Neural crest cell (in vitro differentiated cells): Measurements from ENCODE around the gene USE1. TPM values are rescaled to one million over a fixed set of nuclear protein-coding genes. Genes with fewer than 3 reads are reported as not detected.
A peak's percentile ranks its signal among the peaks of the same experiment; 100 is the strongest.

Source experiments
- DNase-seq: peaks from one replicate; pipeline ENCODE4 v3.0.0; 2021; ENCODE audit warnings: low read depth, mixed read lengths, low spot score
- H3K27ac Mint-ChIP-seq: one replicate; pipeline ENCODE4 v1.8.0; 2021; ENCODE audit warnings: mild to moderate bottlenecking, mixed read lengths; ENCODE audit not compliant: unreplicated experiment
- H3K27me3 Mint-ChIP-seq: 2 replicates; pipeline ENCODE4 v1.8.0; 2021; ENCODE audit warnings: low read depth, mild to moderate bottlenecking, mixed read lengths
- H3K36me3 Mint-ChIP-seq: 2 replicates; pipeline ENCODE4 v1.8.0; 2021; ENCODE audit warnings: low read depth, mild to moderate bottlenecking, mixed read lengths
- H3K4me1 Mint-ChIP-seq: 2 replicates; pipeline ENCODE4 v1.8.0; 2021; ENCODE audit warnings: mixed read lengths
- H3K4me3 Mint-ChIP-seq: one replicate; pipeline ENCODE4 v1.8.0; 2021; ENCODE audit warnings: mild to moderate bottlenecking, mixed read lengths
- H3K9me3 Mint-ChIP-seq: 2 replicates; pipeline ENCODE4 v1.8.0; 2021; ENCODE audit warnings: mixed read lengths
- total RNA-seq: library from RNA; stranded (reverse); gene quantifications from 2 replicates; pipeline ENCODE4 v1.2.1, GENCODE V29; 2021
- TF ChIP-seq, protein P1 (sequence below): fragments of 200-600 bp; sonication (generic); conservative IDR thresholded peaks from 2 replicates; pipeline ENCODE4 v1.5.0; 2021; ENCODE audit warnings: antibody characterized with exemption, mild to moderate bottlenecking

The USE1 gene
- total RNA-seq, 1 donor from 2014 or later = 15.7 TPM

DNA sequence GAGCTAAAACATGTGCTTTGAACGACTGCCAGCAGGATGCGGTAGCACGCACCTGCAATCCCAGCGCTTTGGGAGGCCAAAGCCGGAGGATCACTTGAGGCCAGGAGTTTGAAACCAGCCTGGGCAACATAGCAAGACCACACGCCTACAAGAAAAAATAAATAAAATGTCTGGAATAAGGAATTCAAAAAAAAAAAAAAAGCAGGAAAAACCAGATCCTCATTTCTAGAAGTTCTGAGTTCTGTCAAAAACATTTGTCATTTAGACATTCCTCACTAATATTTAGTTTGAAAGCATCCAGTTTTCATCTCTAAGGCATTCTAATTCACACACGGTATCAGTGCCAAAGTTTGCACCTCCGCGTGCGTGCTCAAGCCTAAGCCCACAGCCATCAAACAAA, 36.9 kb upstream of the USE1 start:
- Mint-ChIP-seq H3K4me3 (no peak overlapping the region), H3K9me3 (no peaks in the 10 kb centered on the region), H3K27me3 (no peaks in the 10 kb centered on the region), H3K4me1 (no peaks in the 10 kb centered on the region), H3K36me3 (no peaks in the 10 kb centered on the region), H3K27ac (no peak overlapping the region)
- no peak for DNase-seq
- TF ChIP-seq, protein P1, sequence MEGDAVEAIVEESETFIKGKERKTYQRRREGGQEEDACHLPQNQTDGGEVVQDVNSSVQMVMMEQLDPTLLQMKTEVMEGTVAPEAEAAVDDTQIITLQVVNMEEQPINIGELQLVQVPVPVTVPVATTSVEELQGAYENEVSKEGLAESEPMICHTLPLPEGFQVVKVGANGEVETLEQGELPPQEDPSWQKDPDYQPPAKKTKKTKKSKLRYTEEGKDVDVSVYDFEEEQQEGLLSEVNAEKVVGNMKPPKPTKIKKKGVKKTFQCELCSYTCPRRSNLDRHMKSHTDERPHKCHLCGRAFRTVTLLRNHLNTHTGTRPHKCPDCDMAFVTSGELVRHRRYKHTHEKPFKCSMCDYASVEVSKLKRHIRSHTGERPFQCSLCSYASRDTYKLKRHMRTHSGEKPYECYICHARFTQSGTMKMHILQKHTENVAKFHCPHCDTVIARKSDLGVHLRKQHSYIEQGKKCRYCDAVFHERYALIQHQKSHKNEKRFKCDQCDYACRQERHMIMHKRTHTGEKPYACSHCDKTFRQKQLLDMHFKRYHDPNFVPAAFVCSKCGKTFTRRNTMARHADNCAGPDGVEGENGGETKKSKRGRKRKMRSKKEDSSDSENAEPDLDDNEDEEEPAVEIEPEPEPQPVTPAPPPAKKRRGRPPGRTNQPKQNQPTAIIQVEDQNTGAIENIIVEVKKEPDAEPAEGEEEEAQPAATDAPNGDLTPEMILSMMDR = no peak

DNA sequence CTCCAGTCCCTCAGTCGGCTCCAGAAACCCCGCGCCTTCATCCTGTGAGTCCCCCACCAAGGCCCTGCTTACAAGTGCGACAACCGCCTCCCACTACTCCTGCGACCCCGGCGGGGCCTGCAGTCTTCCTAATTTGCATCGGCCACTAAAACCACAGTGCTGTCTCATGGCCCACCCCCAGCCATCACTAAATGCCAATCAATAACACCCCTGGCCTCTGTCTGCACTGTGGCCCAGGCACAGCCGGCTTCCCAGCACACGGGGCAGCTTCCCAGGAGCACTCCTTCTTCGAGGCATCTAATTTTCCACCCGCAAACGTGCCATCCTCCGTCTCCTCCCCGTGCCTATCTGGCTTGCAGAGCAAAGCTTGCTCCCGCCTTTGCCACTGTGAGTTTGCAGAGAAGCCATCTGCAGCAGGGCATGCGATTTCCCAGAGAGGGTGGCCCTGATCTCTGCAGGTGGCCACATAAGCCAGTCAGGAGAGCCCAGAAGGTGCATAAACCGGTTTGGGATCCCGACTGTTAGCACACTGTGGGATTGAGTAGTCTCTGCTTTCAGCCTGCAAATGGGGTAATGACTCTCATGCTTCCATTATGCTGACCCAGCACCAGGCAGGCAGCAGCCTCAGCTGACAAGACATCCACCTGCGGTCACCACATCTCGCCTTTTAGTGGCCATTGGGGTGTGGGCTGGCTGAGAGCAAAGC, 34.0 kb upstream of the USE1 start:
- no peak for DNase-seq
- H3K9me3 Mint-ChIP-seq = no peaks in the 10 kb centered on the region
- TF ChIP-seq, protein P1 = no peak
- no peaks in the 10 kb centered on the region for H3K4me1 Mint-ChIP-seq
- no peak overlapping the region for H3K4me3 Mint-ChIP-seq
- H3K27me3 Mint-ChIP-seq = no peaks in the 10 kb centered on the region
- peaks cover 3% of the 10 kb centered on the region for H3K36me3 Mint-ChIP-seq
- no peak overlapping the region for H3K27ac Mint-ChIP-seq

DNA sequence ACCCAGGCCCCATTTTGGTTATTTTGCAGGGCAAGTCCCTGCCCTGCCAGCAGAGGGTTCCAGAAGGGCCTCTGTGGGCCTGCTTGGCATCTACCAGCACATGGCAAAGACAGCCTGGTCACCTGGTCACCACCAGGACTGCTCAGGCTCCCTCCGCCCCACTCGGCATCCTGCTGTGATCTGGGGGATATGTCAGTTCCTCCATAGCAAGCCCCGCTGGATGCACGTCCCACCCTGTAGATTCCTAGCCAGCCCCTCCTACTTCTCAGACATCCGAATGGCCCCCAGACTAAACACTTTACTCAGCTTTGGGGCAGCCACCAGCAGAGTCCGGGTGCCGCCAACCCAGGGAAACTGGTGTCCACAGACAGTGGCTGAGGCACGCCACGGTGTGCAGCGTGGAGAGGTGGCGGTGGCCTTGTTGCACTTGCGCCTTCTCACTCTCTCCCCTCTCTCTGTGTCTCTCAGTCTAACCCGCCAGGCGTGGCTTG, 31.8 kb upstream of the USE1 start:
- TF ChIP-seq, protein P1 = no peak
- Mint-ChIP-seq H3K36me3 (peaks cover 3% of the 10 kb centered on the region), H3K27me3 (no peaks in the 10 kb centered on the region), H3K9me3 (no peaks in the 10 kb centered on the region), H3K4me1 (no peaks in the 10 kb centered on the region), H3K27ac (no peak overlapping the region), H3K4me3 (no peak overlapping the region)
- DNase-seq = no peak

DNA sequence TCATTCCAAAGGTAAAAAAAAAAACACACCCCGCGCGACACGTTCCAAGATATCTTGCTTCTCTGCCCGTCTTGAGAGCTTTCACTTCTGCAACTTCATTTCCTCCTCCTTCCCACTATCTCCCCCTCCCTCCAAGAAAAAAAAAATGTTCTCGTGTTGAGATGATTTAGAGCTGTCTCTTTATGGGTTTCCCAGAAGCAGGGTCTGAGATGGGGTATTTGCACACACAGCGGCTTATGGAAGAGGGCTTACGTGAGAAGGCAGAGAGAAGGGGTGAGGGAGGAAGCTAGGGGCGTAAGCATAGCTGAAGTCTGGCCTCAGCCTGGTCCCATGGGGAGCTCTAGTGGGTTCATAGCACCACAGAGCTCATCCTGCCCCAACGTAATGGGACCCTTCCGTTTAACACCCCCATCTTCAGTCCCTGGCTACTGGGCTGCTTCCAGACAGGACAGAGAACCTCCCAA, 31.3 kb upstream of the USE1 start:
- TF ChIP-seq, protein P1 = no peak
- Mint-ChIP-seq H3K36me3 (peaks cover 3% of the 10 kb centered on the region), H3K27ac (peak overlapping the region; percentile 57)

DNA sequence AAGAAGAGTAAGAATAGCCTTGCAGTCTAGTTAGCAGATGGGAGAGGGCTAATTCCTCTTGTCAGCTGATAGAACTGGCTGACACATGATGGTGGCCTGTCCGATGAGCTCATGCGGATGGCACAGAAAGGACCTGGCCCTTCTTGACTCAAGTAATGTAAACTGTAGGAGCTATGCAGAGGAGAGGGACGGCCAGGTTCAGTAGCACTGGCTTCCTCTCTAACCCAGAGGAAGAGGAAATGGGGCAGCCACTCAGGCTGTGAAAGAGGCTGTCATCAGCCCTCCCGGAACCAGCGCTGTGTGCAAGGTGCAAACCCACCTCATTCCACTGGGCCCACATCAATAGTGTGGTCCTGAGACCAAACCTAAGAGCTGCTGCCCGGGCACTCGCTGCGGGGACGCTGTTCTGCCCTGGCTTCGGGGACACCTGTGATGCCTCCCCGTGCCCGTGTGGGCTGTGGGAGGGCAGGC, 30.8 kb upstream of the USE1 start:
- TF ChIP-seq, protein P1 = no peak
- DNase-seq = no peak
- Mint-ChIP-seq H3K9me3 (no peaks in the 10 kb centered on the region), H3K4me3 (no peak overlapping the region), H3K36me3 (peaks cover 3% of the 10 kb centered on the region), H3K27ac (peak overlapping the region; percentile 57), H3K27me3 (no peaks in the 10 kb centered on the region), H3K4me1 (no peaks in the 10 kb centered on the region)

More for the DNA sequence above, 31.3 kb upstream of the USE1 start:
- H3K9me3 Mint-ChIP-seq = no peaks in the 10 kb centered on the region
- no peaks in the 10 kb centered on the region for H3K4me1 Mint-ChIP-seq
- H3K4me3 Mint-ChIP-seq = no peak overlapping the region
- no peak for DNase-seq
- H3K27me3 Mint-ChIP-seq = no peaks in the 10 kb centered on the region
